GM12801 (cell line): ENCODE measurements around the gene AUTS2.

Experiments used
- TF ChIP-seq, protein P1 (sequence below): IDR thresholded peaks from one replicate; pipeline ENCODE4 v1.5.1; 2011; ENCODE audit warnings: control low read depth; ENCODE audit not compliant: insufficient read length; ENCODE audit errors: extremely low read depth

AUTS2 gene

DNA sequence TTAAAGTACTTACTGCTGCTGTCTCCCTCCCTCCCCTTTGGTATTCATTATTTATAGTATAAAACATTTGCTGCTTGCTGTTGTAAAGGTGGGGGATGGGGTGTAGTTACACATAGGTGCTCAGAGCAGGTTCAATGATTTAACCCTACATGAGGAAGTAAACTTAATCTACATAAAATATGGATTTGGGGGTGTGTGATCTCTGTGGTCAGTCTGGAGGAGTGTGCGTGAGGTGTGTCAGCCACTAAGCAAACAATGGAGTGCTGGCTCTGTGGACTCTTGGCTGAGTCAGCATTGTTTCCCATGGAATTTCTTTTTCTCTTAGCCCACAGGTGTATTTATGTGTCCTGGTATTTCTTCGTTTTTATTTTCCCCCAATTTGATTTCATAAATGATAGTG lies 133.9 kb downstream of the AUTS2 start:
- TF ChIP-seq, protein P1, sequence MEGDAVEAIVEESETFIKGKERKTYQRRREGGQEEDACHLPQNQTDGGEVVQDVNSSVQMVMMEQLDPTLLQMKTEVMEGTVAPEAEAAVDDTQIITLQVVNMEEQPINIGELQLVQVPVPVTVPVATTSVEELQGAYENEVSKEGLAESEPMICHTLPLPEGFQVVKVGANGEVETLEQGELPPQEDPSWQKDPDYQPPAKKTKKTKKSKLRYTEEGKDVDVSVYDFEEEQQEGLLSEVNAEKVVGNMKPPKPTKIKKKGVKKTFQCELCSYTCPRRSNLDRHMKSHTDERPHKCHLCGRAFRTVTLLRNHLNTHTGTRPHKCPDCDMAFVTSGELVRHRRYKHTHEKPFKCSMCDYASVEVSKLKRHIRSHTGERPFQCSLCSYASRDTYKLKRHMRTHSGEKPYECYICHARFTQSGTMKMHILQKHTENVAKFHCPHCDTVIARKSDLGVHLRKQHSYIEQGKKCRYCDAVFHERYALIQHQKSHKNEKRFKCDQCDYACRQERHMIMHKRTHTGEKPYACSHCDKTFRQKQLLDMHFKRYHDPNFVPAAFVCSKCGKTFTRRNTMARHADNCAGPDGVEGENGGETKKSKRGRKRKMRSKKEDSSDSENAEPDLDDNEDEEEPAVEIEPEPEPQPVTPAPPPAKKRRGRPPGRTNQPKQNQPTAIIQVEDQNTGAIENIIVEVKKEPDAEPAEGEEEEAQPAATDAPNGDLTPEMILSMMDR = no peak

DNA sequence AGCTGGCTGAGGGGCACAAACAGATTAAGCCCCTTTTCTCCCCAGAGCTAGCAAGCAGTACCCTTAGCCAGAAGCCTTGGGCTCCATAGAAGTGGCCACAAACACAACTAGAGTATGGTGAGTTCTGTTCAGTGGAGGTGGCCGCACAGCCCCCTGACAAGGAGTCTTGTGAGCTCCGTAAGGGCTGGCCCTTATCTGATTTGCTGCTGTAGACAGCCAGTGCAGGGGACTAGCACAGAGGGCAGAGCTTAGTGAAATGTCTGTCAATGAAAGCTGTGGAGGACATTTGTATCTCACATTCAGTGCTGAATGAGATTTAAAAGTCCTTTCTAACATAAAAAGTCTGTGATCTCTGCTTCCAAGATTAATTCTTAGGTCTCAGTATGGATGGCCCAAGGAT lies 137.3 kb downstream of the AUTS2 start:
- TF ChIP-seq, protein P1 = no peak

GRCh38 chr7:69736126-69736810 lies 138.0 kb downstream of the AUTS2 start:
- TF ChIP-seq, protein P1 = no peak

DNA sequence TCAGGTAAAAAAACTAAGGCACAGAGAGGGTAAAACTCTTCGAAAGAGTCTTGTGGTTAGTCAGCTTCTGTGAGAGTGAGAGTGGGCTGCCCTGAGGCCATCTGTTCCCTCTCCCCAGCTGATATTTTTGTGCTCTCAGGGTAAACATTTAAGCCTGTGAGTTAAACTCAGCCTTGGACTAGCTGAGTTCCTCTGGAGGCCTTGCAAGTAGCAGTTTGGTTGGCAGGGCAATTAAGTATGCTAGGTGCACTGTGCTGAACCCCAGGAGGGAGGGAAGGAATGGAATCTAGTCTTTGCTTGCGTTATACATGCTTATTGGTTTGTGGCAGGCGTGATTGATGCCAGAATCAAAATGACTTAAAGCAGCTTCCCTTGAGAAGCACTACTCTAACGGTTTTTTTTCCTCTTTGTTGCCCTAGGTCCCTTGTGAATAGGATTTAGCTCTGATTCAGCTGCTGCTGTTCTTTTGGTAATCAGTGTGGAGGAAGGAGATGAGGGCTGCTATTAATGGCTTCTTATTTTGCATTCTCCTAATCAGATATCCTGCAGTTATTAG lies 140.2 kb downstream of the AUTS2 start:
- TF ChIP-seq, protein P1 = no peak

DNA sequence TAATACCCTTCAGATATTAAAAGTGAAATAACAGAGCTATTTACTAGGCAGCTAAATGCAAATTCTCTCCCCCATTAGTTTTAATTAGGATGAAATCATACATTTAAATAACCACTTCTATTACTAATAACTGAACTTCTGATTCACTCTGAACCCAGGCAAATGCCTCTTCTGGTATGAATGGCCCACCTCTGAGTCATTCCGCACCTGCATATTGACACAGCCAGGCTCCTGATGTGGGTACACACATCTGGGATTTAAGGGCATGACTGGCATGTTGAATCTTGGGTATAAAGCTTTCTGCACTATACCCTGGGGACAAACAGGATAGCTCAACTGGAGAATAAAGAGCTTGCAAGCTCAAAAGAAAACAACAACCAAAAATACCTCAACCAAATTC lies 140.9 kb downstream of the AUTS2 start:
- TF ChIP-seq, protein P1 = no peak

DNA sequence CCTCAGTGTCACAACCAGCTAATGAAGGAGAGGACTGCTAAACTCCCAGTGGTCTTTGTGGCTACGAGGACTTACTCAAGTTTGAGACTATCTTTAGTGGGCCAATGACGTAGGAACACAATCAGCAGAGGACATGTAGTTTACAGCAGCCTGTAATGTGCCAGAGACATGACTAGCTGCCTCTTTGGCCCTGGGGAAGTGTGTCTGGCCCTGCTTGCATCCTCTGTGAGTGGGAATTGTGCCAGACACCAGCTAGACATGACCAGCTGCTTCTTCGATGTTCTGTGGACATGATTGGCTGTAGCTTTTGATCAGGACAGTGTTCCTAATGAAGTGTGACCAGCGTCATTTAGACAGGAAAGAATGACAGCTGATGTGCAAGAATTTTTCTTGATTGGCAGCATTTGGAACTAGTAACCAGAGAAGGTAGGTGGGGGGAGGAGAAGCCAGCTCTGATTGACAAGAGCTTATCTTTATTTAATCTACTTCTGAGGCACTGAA lies 141.7 kb downstream of the AUTS2 start:
- TF ChIP-seq, protein P1 = no peak

DNA sequence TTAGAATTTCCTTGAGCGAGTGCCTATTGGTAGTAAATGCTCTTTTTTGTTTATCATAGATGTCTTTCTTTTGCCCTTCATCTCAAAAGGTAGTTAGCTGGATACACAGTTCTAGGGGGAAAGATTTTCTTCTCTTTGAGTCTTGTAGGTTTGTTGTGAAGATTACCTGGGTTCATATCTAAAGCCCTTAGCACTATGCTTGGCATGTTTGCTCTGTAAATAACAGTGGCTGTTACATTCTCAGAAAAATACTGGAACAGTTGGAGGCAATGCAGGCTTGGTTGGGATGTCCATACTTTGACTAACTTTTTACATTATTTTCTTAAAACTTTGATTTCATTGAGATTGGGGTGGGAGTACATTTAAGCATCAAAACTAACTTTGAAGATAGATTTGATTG lies 144.0 kb downstream of the AUTS2 start:
- TF ChIP-seq, protein P1 = no peak
